Osteocyte (in vitro differentiated cells): ENCODE data around the gene SMTNL1. TPM values are rescaled to one million over a fixed set of nuclear protein-coding genes. Genes with fewer than 3 reads are reported as not detected.

Experiments
- DNase-seq: peaks from one replicate; pipeline ENCODE4 v3.0.0; 2021; ENCODE audit warnings: mixed read lengths; ENCODE audit not compliant: unreplicated experiment; ENCODE audit errors: extremely low spot score
- H3K27ac Mint-ChIP-seq: one replicate; pipeline ENCODE4 v1.8.0; 2021; ENCODE audit warnings: mild to moderate bottlenecking, mixed read lengths; ENCODE audit not compliant: unreplicated experiment
- H3K27me3 Mint-ChIP-seq: one replicate; pipeline ENCODE4 v1.8.0; 2021; ENCODE audit warnings: mixed read lengths; ENCODE audit not compliant: unreplicated experiment
- H3K36me3 Mint-ChIP-seq: one replicate; pipeline ENCODE4 v1.8.0; 2021; ENCODE audit warnings: mixed read lengths; ENCODE audit not compliant: unreplicated experiment
- H3K4me1 Mint-ChIP-seq: one replicate; pipeline ENCODE4 v1.8.0; 2021; ENCODE audit warnings: mixed read lengths; ENCODE audit not compliant: unreplicated experiment
- H3K4me3 Mint-ChIP-seq: one replicate; pipeline ENCODE4 v1.8.0; 2021; ENCODE audit warnings: mild to moderate bottlenecking, moderate library complexity, mixed read lengths; ENCODE audit not compliant: unreplicated experiment
- H3K9me3 Mint-ChIP-seq: one replicate; pipeline ENCODE4 v1.8.0; 2021; ENCODE audit warnings: mixed read lengths; ENCODE audit not compliant: unreplicated experiment
- total RNA-seq: library from RNA; stranded (reverse); gene quantifications from 2 replicates; pipeline ENCODE4 v1.2.1, GENCODE V29; 2021
- TF ChIP-seq, protein P1 (sequence below): fragments of 200-600 bp; sonication (generic); IDR thresholded peaks from 2 replicates; pipeline ENCODE4 v1.5.0; 2021; ENCODE audit warnings: antibody characterized with exemption, mild to moderate bottlenecking, moderate library complexity

Gene SMTNL1
- total RNA-seq, 1 donor from 2014 or later: not detected

DNA sequence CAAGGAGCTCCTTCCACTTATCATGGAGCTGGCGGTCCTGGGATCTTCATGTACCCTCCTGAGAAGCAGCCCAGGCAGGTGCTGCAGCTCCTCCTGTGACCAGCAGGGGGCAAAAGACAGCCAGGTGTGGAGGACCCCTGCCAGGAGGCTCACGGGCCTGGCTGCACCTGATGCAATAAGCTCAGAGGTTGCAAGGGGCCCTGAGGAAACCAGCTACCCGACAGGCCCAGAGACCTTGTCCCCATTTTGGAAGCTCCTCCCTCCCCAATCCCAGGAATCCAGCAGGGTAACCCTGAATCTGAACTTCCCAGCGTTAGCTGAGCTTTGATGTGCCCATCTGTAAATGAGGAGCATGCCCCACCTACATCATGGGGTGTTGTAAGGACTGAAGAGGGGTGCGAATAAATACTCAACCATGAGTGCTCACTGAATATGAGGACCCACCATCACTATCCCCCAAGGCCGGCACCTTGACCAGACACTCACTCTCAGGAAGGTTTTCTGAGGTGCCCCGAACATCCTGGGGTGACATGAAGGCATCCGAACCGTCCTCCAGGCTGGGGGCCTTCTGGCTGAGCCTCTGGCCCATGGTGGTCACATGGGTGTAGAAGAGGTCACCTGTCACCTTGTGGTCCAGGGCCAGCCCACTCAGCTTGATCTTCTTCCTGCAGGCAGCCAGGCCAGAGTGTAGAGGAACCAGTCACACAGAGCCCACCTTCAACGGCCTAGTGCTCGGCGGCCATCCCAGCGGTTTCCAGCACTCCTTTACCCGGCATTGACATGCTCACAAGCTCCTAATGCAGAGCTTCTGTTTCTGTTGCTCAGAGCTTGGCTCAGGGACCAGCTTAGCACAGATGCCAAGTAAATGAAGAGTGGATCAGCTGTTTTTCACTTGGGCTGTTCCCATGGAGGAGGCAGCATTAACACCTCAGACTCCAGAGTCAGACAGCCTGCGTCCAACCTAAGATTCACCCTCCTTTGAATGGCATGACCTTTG, 43.6 kb upstream of the SMTNL1 start:
- H3K9me3 Mint-ChIP-seq: no peaks in the 10 kb centered on the region
- TF ChIP-seq, protein P1, sequence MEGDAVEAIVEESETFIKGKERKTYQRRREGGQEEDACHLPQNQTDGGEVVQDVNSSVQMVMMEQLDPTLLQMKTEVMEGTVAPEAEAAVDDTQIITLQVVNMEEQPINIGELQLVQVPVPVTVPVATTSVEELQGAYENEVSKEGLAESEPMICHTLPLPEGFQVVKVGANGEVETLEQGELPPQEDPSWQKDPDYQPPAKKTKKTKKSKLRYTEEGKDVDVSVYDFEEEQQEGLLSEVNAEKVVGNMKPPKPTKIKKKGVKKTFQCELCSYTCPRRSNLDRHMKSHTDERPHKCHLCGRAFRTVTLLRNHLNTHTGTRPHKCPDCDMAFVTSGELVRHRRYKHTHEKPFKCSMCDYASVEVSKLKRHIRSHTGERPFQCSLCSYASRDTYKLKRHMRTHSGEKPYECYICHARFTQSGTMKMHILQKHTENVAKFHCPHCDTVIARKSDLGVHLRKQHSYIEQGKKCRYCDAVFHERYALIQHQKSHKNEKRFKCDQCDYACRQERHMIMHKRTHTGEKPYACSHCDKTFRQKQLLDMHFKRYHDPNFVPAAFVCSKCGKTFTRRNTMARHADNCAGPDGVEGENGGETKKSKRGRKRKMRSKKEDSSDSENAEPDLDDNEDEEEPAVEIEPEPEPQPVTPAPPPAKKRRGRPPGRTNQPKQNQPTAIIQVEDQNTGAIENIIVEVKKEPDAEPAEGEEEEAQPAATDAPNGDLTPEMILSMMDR: peak; percentile 79
- H3K4me3 Mint-ChIP-seq: no peak overlapping the region
- DNase-seq: no peak
- H3K4me1 Mint-ChIP-seq: no peaks in the 10 kb centered on the region
- no peak overlapping the region for H3K27ac Mint-ChIP-seq
- no peaks in the 10 kb centered on the region for H3K27me3 Mint-ChIP-seq
- H3K36me3 Mint-ChIP-seq: peaks cover 6% of the 10 kb centered on the region

DNA sequence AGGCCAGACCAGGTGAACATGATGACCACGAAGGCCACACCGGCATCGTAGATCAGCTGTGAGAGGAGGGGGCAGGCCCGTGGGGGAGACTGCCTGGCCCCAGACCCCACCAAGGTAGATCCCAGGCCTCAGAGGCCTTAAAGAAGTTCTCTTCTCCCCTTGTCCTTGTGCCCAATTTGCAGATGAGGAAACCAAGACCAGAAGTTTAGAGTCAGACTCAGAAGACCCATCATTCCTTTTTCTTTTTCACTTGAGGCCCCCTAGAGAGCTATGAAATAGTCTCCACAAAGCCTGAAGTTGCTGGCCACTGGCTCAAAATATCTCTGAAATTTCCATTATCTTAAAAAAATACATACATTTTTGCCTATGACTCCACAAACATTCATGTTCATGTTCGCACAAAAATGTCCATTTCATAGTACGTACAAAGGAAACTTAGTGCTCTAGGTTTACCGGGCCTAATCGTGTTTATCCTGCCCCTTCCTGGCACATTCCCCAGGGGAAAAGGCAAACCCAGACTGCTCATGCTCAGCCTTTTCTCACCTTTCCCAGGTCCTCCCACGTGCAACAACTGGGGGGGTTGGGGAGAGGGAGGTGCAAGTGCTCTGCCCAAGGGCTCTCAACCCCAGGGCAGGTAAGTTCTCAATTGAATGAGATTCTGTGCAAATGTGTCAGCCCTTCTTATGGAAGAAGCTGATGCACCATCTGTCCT, 41.1 kb upstream of the SMTNL1 start:
- Mint-ChIP-seq H3K27ac (no peak overlapping the region), H3K9me3 (no peaks in the 10 kb centered on the region), H3K4me1 (peaks cover 12% of the 10 kb centered on the region), H3K27me3 (no peaks in the 10 kb centered on the region), H3K36me3 (peaks cover 2% of the 10 kb centered on the region), H3K4me3 (no peak overlapping the region)
- TF ChIP-seq, protein P1: no peak
- DNase-seq: no peak

DNA sequence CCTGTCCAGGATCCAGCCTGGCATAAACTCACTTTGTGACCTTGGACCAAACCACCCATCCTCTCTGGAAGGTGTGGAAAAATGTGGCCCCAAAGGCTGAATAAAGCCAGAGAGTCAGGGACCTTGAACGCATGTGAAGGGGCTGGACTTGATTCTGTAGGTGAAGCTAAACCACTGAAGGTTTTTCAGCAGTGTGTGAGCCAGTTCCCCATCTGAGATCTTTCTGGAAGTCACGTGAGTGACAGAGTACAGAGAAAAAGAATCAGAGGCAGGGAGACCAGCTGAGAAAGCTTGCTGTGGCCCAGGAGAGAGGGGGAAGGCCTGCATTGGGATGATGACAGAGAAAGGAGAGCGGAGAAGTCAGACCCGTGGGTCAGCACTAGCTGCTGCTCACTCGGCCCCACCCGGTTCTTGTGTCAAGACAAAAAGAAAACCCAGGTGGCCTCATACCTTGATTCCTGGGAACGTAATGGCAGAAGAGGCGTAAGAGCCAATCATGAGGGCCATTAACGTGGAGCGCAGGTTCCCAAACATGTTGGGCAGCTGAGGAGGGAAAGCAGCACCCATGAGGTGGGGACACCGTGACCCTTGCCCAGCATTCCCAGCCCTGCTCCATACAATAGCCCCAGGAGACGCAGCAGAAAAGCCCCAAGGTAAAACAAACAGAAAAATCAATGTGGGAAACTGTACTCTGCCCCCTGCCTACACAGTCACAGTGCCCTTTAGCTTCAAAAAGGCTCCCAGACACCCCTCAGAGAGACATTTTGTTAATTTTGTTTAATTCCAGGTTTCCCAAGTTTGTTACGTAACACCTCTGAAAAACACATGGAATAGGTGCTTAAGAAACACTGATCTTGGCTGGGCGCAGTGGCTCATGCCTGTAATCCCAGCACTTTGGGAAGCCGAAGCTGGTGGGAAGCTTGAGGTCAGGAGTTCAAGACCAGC, 39.8 kb upstream of the SMTNL1 start:
- TF ChIP-seq, protein P1: no peak
- Mint-ChIP-seq H3K27me3 (no peaks in the 10 kb centered on the region), H3K27ac (no peak overlapping the region), H3K4me3 (no peak overlapping the region), H3K9me3 (no peaks in the 10 kb centered on the region), H3K4me1 (peaks cover 12% of the 10 kb centered on the region), H3K36me3 (peaks cover 2% of the 10 kb centered on the region)
- DNase-seq: no peak

DNA sequence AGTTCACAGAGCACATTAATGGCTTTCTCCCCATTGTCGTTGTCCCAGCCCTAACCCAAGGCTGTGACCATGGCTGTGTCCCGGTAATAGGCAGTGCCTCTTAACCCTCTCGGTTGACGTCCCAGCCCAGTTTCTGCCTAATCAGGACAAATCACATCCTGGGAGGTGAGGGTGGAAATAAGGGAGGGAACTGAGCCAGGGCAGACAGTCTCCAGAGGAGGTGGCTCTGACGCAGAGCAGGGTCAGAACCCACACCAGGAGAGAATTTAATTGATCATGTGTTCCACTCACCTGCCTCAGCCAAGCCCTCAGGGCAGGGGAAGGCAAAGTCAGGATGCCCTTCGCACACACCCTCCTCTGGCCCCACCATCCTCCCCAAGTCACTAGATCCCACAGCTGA, 38.9 kb upstream of the SMTNL1 start:
- Mint-ChIP-seq H3K36me3 (peaks cover 2% of the 10 kb centered on the region), H3K4me3 (no peak overlapping the region), H3K9me3 (no peaks in the 10 kb centered on the region), H3K27ac (no peak overlapping the region), H3K27me3 (no peaks in the 10 kb centered on the region), H3K4me1 (peaks cover 12% of the 10 kb centered on the region)
- TF ChIP-seq, protein P1: no peak
- no peak for DNase-seq
